Cardiac septum (tissue), 1 donor: Measurements from ENCODE around the gene CEACAM19. TPM values are rescaled to one million over a fixed set of nuclear protein-coding genes. Genes with fewer than 3 reads are reported as not detected.

ENCODE experiments used
- DNase-seq: peaks from one replicate; pipeline ENCODE4 v3.0.0-alpha.2; 2020; ENCODE audit warnings: low spot score
- intact Hi-C: fragments of 100-400 bp; cut with DNase I; formaldehyde crosslinking; loops from one replicate; pipeline ENCODE4 v1.14.0; 2022
- total RNA-seq: library from RNA; stranded (reverse); fragmentation: NEBNext Ultra II Directional; extraction: Animal tissue kit (Norgen Biotek cat#: 25700); gene quantifications from one replicate; pipeline ENCODE4 v1.2.1, GENCODE V29; 2021
- donor health status: DM: no; HTN: no; CAD: no.

CEACAM19 gene
- total RNA-seq, 1 donor from 2014 or later: 7.6 TPM

DNA sequence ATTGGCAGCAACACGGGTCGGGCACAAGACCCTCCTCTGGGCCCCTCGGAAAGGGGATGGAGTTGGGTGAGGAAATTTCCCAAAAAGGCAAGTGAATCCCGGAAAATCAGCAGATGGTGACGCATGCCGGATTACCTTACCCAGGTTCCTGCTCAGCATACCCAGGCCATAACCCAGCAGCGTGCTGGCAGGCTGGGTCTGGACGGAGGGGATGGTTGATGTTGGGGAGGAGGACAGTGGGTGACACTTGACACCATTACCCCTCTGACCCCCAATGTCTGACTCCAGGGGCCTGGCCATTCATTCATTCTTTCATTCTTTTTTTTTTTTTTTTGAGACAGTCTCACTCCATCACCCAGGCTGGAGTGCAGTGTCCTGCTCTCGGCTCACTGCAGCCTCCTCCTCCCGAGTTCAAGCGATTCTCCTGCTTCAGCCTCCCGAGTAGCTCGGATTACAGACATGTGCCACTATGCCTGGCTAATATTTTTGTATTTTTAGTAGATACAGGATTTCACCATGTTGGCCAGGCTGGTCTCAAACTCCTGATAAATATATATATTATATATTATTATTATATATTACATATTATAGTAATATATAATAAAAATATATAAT is 26.8 kb upstream of the CEACAM19 start:
- no peak for DNase-seq
- intact Hi-C loops: no loop called here

DNA sequence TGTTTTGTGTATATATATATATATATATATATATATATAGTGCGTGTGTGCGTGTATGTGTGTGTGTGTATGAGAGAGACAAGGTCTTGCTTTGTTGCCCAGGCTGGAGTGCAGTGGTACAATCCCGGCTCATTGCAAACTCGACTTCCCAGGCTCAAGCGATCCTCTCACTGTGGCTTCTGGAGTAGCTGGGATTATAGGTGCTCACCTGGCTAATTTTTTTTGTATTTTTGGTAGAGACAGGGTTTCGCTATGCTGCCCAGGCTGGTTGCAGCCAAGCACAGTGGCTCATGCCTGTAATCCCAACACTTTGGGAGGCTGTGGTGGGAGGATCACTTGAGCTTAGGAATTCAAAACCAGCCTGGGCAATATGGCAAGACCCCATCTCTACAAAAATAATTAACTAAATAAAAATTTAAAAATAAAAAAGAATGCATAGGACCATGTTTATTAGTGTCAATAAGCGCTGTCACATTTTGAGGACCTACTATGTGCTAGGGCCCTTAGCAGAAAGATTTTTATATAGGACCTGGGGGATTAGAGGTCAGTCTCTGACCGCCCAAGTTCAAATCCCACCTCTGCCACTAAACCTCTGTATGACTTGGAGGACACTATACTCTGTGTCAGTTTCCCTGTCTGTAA is 25.8 kb upstream of the CEACAM19 start:
- no peak for DNase-seq
- intact Hi-C loops: no loop called here

DNA sequence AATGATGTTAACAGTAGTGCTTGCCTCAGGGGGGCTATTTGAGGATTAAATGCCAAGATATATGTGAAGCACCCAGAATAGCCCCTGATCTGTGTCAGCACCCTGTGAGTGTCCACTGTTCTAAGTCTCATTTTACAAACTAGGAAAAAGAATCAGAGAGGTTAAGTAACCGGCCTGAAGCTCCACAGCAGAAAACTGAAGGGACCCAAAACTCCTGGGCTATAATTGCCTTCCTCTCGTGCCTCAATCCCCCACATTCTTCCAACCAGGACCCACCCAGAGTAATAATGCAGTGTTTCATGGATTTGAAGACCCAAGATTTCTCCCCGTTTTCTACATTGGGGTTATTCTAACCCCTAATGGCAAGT is 25.2 kb upstream of the CEACAM19 start:
- intact Hi-C loops: no loop called here
- no peak for DNase-seq

DNA sequence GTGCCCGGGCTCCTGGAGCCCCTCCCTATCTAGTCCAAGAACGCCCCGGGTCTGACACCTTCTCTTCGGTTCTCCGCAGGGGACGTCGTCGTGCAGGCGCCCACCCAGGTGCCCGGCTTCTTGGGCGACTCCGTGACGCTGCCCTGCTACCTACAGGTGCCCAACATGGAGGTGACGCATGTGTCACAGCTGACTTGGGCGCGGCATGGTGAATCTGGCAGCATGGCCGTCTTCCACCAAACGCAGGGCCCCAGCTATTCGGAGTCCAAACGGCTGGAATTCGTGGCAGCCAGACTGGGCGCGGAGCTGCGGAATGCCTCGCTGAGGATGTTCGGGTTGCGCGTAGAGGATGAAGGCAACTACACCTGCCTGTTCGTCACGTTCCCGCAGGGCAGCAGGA is 24.1 kb upstream of the CEACAM19 start:
- no peak for DNase-seq
- intact Hi-C loops: no loop called here

DNA sequence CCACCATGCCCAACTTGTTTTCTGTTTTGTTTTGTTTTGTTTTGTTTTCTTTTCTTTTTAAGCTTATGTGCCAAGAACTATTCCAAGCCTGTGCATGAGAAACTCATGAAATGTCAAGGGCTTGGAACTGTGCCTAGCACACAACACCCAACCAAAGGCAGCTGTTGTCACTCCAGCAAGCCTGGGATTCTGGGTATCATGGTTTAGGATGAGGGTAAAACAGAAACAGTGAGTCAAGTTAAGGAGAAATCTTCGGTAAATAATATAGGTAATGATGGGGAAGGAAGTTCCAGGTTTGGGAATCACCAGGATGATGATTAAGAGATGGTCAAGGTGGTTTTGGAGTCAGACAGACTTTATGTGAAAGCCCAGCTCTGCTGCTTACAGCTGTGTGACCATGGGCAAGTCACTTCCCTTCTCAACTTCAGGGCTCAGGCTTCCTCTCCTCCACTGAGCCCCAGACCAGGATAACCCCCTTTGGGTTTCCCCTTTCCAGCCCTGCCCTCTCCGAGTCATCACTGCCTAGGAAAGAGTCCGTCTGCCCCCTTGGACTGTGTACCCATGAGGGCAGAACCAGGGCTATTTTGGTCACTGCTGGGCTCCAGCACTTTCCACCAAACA is 22.5 kb upstream of the CEACAM19 start:
- intact Hi-C loops: no loop called here
- no peak for DNase-seq

DNA sequence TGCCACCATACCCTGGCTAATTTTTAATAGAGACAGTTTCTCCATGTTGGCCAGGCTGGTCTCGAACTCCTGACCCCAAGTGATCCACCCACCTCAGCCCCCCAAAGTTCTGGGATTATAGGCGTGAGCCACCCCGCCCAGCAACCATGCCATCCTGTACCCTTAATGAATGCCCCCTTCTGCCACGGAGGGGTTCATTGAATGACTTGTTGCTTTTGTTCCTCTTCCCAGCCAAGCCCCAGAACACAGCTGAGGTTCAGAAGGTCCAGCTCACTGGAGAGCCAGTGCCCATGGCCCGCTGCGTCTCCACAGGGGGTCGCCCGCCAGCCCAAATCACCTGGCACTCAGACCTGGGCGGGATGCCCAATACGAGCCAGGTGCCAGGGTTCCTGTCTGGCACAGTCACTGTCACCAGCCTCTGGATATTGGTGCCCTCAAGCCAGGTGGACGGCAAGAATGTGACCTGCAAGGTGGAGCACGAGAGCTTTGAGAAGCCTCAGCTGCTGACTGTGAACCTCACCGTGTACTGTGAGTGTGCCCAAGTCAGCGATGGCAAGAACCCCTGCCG is 21.6 kb upstream of the CEACAM19 start:
- intact Hi-C loops: no loop called here
- no peak for DNase-seq

DNA sequence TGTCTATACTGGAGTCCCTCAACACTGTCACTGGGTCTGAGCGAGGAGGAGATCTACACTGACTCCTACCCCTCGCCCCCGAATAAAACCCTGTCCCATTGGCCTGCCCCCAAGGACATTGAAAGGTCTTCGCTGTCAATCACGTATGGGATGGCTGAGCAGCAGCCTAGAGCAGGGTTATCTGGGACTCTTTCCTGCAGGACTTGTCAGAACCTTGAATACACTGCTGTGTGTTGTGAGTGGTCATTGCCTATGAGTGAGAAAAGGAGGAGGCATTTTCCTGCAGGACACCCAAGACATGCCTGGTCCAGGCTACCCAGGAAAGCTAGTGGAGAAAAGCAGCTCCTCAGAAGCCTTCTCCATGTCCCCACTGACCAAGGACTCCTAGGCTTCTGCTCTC is 17.9 kb upstream of the CEACAM19 start:
- intact Hi-C loops: no loop called here
- DNase-seq: no peak

DNA sequence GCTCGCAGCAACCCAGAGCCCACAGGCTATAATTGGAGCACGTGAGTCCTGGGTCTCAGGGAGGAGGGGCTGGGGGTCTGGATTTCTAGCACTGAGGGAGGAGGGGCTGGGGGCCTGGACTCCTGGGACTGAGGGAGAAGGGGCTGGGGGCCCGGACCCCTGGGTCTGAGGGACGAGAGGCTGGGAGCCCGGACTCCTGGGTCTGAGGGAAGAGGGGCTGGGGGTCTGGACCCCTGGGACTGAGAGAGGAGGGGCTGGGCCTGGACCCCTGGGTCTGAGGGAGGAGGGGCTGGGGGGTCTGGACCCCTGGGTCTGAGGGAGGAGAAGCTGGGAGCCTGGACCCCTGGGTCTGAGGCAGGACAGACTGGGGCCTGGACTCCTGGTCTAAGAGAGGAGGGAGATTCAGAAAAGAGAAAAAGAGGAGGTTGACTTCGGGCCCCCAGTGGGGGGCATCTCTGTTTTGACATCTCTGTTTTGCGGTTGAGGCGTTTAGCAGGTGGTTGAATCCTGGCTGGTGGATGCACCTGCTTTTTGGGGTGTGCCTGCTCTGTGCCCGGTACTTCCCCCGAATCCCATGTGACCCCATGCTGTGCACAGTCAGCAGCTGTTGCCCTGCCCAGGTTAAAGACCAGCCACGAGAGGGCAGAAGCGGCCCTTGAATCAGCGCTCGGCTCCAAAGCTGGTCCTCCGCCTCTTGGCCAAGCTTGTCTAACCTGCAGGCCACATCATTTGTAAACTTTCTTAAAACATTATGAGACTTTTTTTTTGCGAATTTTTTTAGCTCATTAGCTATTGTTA is 17.1 kb upstream of the CEACAM19 start:
- intact Hi-C loops: no loop called here
- peak; percentile 92 for DNase-seq

DNA sequence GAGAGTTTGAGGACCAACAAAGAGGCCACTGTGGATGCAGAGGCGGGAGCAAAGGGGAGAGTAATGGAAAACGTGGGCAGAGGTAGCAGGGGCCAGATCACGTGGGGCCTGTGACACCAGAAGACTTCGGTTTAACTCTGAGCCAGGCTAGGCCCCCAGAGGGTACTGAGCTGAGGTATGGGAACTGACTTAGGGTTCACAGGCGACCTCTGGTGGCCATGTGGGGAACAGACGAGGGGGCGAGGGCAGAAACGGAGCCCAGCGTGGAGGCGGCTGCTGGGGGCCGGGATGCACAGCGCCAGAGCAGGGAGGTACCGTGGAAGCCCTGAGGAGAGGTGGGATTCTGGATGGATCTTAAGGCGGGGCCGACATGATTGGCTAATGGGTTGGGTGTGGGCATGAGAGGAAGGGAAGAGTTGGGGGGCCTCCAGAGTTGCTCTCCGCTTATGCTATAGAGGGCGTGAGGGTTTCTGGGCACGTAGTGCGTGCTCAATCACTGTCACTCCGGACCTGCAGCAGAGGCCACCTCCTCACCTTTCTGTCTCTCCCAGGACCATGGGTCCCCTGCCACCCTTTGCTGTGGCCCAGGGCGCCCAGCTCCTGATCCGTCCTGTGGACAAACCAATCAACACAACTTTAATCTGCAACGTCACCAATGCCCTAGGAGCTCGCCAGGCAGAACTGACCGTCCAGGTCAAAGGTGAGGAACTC is 13.9 kb upstream of the CEACAM19 start:
- intact Hi-C loops: loop anchor here (2.0 kb wide), 1 partner anchor 87 kb away; no protein-coding TSS in a partner anchor
- DNase-seq: peak; percentile 83

DNA sequence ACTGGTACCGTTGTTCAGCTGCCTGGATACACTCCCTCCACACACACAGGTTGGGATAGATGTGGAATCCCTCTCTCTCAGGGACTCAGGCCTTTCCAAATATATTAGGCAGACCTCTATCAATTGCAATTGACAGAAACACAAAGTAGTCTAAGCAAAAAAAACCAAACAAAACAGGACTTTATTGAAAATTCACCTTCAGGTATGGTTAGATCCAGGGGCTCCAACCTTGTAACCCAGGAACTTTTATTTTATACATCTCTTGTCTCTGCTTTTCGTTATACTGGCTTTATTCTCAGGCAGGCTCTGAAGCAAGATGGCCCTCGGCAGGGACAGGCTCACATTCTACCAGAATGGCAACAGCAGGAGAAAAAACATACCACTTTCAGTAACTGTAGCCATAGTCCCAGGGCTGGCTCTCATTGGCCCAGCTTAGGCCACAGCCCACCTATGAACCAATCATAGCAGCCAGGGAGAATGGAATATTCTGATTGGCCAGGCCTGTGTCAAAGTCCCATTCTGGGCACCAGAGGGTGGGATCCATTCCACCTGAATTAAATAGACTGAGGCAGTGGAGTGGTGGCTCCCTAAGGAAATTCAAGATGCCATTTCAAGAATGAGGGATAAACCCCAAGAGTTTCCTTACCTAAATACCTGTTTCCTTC is 13.1 kb upstream of the CEACAM19 start:
- no peak for DNase-seq
- intact Hi-C loops: no loop called here

DNA sequence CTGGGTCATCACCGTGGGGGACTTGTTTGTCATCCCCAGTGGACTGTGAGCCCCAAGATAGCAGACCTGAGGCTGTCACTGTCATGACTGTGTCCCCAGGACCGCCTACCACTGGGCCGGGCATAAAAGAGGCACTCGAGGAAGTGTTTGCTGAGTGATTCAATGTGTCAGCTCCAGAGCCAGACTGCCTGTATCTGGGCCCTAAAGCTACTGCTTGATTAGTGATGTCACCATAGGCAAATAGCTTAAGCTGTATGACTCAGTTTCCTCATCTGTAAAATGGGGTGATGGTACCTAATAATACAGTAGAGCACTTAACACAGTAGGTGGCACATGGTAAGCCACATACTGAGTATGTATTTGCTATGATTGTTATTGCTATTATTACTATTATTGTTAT is 11.2 kb upstream of the CEACAM19 start:
- intact Hi-C loops: no loop called here
- DNase-seq: no peak

DNA sequence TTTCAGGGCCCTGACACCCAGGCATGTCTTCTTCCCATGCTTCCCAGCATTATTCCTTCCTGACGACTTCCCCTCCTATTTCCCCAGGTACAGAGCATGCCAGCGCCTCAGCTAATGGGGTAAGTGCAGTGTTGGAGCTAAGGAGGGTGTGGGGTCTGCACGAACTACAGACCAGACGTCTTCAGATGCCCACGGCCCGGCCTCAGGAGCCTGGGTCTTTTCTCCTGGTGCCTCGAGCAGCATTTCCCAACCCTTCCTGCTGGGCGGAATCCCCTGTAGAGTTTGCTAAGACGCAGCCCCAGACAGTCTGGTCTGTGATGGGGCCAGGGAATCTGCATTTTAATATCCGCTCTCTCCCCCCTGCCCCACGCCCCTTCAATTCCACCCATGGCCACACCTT is 10.1 kb upstream of the CEACAM19 start:
- intact Hi-C loops: no loop called here
- no peak for DNase-seq

DNA sequence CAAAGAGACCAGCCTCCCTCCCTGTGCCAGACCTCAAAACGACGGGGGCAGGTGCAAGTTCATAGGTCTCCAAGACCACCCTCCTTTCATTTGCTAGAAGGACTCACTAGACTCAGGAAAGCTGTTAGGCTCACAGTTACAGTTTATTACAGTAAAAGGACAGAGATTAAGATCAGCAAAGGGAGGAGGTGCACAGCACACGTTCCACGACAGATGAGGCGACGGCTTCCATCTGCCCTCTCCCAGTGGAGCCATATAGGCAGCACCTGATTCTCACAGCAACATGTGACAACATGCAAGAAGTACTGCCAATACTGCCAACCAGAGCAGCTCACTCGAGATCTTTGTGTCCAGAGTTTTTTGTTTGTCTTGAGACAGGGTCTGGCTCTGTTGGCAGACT is 9.4 kb upstream of the CEACAM19 start:
- DNase-seq: no peak
- intact Hi-C loops: no loop called here

DNA sequence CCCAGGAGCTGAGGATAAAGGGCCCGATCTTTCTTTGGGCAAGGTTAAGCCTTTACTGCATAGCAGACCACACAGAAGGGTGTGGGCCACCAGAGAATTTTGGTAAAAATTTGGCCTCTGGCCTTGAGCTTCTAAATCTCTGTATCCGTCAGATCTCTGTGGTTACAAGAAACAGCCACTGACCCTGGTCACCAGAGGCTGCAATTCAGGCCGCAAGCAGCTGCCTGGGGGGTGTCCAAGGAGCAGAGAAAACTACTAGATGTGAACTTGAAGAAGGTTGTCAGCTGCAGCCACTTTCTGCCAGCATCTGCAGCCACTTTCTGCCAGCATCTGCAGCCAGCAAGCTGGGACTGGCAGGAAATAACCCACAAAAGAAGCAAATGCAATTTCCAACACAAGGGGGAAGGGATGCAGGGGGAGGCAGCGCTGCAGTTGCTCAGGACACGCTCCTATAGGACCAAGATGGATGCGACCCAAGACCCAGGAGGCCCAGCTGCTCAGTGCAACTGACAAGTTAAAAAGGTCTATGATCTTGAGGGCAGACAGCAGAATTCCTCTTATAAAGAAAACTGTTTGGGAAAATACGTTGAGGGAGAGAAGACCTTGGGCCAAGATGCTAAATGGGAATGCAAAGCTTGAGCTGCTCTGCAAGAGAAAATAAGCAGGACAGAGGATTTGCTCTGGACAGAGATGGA is 8.4 kb upstream of the CEACAM19 start:
- no peak for DNase-seq
- intact Hi-C loops: no loop called here

DNA sequence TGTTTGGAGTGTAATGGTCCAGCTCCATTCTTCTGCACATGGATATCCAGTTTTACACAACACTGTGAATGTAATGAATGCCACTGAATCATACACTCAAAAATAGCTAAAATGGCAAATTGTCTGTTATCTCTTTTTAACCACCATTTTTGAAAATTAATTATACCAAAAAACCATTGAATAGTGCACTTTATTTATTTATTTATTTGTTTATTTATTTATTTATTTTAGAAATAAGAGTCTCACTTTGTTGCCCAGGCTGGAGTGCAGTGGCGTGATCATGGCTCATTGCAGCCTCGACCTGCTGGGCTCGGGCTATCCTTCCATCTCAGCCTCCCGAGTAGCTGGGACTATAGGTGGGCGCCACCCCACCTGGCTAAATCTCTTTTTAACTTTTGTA is 7.3 kb upstream of the CEACAM19 start:
- intact Hi-C loops: no loop called here
- no peak for DNase-seq

DNA sequence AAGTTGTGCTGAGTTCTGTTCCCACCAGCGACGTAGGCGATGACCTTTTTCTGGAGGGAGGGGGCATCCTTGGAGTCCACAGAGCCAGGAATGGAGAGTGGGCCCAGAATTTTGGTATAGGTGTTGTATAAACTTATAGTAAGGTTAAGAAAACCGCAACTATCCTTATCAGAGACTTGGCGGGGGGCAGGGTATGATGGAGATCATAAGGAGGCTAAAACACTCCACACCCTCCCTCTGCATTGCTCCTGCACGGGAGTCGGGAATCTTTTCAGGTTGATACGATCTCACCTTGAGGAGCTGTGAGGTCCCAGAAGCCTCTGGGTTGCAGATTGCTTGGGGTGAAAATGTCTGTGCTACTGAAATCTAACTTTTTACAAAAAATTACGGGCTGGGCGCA is 6.3 kb upstream of the CEACAM19 start:
- intact Hi-C loops: no loop called here
- no peak for DNase-seq

DNA sequence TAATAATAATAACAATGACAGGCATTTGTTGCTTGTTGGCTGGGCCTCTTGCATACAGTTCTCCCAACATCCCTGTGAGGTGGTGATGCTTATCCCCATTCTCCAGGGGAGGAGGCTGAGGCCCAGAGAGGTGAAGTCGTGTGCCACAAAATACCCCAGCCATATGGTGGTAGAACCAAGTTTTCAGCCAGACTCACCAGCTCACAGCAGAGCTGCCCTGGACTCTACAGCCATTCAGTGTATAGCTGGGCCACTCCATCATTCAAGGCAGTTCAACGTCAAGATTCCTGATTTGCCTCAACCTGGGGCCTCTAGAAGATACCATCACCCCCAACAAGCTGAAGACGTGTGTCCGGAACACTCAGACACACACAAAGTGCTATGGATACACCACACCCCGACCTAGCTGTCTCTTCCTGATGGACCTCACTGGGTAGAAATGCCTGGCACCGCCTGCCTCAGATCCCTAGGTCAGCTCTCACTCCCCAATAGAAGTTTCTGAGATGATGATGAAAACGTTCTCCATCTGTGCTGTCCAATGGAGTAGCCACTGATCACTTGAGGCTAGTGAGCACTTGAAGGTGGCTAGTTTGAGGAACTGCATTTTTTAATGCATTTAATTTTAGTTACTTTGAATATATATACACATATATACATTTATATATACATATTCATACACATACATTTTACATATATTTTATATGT is 4.3 kb upstream of the CEACAM19 start:
- no peak for DNase-seq
- intact Hi-C loops: no loop called here
